NCI-H1436 (cell line): Measurements from ENCODE around the gene TMEM185B.

Experiments used
- DNase-seq: peaks from one replicate; lab custom pipeline; 2025; lab: John Stamatoyannopoulos, UW

Gene TMEM185B

DNA sequence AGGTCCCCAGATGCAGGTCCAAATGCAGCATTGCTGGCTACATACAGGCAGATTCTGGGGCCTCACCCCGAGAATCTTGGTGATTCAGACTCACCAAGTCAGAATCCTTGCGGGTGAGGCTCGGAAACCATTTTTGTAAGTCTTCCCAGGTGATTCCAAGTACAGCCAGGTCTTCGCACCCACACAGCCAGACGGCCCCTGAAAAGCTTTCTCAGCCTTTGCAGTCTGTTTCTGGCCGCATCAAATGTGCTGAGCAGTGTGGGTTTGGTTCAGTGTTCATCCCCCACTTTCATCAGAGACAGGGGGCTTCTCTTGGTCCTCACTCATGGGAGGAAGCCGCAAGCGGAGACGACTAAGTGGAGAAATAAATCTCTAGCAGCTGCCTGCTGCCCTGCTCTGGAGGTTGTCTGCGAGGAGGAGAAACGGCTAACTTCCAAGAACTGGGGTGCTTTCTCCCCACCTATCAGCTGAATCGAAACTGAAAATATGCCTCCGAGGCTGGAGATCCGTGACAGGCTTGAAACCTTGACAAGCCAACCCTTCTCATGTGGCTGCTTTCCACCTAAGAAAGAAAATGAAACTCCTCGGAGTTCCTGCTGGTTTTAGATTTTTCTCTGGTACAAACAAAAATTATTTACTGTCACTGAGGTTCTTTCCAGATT, 8.9 kb upstream of the TMEM185B start:
- no peak for DNase-seq

DNA sequence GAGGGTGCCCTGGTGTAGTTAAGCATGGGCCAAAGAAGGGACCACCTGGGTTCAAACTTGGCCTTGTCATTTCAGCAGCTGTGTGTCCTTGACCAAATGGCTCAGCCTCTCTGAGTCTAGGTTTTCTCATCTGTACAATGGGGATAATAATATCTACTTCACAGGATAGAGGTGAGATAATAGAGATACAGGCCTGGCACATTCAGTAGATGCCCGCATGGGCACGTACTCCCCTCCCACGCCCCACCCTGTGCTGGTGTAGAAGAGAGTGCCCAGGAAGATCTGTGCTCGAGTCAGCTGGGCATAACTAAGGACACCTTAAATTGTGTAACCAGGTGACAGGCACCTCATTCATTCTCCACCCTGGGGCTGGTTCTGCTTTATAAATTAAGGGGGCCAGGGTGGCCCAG, 8.4 kb upstream of the TMEM185B start:
- no peak for DNase-seq

DNA sequence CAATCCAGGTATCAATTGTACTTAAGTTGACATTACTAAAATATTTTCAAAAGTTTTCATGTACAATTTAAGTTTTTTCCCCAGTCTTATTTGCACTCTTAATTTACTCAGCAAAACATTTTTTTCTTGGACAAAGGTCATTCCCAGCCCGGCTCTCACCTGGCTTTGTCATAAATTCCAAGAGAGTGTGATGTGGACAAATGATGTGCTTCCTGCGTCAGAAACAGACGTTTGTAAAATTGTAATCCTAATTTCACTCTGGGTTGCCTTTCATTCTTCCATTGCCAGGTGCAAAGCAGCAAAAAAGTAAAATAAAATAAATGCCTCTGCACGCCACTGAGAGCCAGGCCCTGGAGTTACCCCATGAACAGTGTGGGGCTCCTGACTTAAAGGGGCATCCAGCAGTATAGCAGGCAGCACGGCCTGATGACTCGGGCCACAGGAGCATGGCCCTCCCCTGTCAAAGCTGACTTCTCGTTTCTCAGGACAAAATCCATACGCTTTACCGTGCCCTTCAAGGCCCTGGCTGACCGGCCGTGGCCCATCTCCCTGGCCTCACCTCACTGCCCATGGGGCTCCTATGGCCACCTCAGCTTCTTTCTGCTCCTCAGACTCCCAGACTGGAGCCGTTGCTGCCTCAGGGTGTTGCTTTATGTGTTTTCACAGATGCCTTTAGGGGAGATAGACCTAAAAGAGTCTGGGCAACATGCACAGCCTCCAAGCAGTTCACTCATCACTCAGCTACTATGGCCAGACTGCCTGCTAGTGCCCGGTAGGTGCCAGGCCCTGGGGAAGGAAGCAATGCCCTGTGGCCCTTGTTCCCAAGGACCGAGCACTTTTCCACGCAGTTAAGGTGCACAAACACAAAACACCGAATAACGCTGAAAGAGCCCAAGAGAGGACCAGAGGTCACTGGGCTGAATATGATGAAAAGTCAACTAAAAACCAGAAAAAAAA, 7.6 kb upstream of the TMEM185B start:
- DNase-seq, result no peak

DNA sequence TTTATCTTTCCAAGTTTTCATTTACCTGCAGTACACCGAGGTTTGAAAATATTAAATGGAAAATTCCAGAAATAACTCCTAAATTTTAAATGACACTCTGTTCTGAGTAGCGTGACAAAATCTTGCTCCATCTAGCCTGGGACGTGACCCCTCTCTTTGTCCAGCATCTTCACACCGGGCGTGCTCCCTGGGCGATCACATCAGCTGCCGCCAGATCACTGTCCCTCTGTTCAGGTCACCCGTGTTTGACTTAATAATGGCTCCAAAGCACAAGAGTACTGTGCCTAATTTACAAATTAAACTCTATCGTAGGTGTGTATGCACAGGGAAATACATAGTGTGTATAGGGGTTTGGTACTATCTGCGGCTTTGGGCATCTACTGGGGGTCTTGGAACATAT, 6.1 kb upstream of the TMEM185B start:
- no peak for DNase-seq

DNA sequence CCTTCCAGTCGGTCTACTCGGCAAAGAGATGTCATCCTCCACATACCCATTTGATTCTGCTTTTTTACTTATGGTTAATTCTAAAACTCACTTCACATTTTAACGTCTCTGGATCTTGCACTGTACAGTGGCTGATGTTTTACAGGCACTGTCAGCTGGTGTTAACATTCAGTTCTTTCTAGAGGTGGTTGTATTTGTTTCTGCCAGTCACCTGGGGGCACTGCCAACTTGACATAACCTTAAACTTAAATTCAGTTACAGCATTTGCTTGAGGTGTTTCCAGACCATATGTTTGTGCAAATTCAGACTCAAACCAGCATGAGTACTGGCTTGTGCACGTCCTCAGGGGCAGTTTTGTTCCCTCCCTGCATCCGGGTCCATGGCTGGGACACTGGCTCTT, 5.3 kb upstream of the TMEM185B start:
- no peak for DNase-seq

DNA sequence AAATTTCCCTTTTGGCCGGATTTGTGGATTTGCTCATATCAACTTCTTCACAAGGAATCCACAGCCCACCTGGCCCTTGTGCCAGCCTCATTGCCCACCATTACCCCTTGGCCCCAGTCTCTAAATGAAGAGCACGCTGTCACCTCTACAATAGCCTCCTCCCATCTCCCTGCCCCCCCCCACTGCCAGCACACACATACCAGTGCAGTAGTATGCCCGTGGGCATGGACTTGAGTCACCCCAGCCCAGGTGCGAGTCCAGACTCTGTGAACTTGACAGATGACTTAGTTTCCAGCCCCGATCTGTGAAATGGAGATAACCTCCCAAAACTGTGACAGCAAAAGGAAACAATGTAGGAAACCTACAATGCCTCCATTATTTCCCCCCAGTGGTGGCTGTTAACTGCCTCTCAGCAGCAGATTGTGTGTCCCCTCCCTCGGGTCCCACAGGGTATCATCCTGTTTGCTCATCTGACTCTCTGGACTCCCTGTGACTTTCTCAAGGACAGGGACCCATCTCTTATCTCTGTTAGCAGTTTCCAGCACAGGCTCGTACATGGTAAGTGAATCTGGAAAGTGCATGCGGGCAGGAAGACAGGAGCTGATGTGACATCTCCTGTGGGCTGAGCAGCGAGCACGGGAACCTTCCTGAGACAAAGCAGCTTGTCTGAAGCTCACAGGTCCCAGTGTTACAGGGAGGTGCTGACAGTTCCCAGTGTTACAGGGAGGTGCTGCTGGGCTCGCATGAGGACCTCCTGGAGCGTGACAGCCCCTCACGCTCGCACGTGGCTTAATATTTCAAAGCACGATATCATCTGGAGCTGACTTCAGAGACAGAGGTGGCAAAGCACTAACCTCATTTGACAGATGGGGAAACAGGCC, 4.2 kb upstream of the TMEM185B start:
- no peak for DNase-seq

DNA sequence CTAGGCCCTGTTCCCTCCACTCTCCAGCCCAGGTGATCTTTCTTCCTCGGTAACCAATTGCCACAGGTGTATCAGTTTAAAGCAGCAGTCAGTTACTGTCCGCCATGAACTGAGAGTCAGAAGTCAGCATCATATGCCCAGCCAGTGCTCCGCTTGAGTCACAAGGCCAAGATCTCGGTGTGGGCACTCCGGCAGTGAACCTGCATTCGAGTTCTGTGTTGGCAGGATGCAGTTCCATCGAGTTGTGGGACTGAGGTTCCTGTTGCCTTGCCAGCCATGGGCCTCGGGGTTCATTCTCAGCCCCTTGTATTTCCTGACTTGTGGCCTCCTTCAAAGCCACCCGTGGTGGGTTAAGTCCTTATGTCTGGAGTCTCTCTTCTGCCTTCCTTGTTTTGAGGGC, 3.1 kb upstream of the TMEM185B start:
- no peak for DNase-seq

DNA sequence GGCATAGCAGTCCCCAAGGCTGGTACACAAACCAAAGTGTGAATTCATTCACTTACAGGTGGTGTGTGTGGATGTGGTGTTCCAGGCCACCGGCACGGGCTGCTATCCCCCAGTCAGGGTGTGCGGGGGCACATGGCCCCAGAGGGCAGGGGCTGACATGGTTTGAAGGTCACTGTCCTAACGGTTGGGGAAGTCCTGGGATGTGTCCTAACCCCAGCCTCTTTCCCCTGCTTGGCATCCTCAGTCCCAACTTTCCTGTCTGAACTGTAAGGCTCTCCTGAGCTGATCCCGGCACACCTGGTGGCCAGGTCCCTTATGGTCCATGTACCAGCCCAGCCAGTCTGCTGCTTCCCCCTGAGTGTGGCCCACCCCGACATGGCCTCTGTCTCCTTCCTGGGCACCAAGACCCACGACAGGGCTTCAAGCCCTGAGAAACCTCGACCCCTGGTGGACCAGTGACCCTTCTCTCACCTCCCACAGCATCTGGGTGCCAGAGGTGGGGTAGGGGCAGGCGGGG, 2.4 kb upstream of the TMEM185B start:
- DNase-seq, result no peak

DNA sequence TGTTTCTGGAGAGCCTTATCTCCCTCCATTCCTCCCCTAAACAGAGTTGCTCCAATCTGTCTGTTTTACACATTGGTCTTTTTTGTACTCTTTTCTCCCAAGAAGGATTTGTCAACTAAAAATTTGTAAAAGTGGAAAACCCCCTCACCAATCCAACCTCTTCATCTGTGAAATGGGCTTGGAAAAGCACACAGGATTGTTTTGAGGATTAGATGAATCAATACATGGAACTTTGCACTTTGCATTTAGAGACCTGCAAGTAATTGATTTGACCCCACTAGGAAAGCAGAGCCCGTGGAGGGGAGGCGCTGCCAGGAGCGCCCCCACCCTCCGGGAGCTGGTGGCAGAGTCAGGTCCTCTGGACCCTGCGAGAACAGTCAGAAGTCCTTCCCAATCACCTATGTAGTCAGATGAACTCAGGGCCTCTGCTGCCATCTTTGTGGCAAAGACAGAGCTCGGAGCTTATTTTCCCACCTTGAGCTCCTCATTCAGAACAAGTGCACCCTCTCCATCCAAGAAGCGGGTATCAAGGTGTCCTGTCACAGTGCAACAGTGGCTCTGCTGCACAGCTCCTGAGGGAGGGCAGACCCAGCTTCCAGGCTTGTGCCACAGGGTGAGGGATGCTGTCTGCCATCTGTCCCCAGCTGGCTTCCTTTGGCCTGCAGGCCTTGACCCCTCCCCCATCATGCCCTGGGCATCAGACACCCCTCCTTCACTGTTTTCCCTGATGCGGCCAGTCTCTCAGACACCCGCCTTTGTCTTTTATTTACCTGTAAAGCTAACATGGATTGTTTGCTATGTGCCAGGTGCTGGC, 1.7 kb upstream of the TMEM185B start:
- DNase-seq, result no peak

DNA sequence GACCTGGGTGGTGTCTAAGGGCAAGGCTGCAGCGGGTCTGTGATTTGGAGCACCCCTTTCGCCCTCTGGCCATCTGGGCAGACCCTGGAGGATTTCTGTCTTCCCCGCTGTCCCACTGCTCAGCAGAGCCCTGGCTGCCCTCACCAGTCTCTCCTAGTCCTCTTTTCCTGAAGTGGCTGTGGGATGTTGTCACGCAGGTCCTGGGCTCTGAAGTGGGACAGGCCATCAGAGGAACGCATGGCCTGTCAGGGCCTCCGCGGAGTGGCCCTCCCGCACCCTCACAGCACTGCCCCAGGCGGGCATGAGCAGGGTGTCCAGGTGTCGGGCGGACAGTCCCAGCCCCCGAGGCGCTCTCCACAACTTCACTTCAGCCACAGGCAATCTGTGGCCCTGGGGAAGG, 1.1 kb upstream of the TMEM185B start:
- DNase-seq, result no peak

DNA sequence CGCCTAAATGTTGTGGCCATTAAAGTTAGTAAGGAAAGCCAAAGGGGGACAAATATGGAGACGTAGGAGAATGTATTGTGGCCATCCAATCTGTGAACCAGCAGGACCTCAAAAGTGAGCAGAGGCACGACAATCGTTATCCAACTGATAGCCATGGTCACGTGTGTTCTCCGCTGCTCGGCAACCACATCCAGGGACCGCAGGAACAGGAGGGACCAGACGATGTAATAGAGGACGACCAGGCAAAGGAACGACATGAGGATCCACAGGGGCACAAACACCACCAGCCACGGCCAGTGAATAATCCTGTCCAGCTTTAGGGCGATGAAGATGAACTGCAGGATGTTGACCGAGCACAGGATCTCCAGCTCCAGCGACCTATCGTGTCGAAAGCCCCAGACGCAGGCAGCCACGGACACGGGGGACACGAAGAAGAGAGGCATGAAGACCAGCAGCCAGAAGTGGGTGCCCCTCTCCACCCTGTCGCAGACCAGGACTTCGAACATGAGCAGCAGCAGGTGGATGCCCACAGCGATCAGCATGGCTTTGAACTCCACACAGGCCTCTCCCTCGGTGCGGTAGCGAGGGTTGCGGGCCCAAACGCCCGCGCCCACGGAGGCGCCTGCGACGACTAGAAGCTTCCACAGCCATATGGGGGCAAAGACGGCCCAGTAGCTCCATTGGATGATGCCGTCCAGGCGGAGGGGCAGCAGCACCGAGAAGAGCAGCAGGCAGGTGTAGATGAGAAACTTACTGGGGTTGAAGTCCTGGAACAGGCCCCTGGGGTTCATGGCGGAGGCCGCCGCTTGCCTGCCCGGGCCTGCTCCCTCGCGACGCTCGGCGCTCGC, 790 bp downstream of the TMEM185B start:
- DNase-seq, result no peak

DNA sequence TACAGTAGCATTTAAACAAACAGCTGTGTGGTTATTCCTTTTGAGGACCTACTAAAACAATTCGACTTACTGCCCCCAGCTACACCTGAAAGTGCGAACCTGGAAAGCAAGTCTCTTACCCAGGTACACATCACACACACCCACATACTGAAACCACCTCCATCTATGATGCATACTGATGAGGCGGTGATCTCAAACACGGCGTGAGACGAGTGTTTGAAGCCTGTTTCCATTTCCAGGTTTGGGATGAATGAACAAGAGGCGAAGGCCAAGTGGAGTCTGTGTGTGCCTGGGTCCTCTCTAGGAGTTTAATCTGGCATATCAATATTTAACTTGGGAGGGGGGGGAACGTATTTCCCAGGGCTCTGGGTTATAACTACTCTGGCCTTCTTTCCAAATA, 1.6 kb downstream of the TMEM185B start:
- DNase-seq, result no peak

DNA sequence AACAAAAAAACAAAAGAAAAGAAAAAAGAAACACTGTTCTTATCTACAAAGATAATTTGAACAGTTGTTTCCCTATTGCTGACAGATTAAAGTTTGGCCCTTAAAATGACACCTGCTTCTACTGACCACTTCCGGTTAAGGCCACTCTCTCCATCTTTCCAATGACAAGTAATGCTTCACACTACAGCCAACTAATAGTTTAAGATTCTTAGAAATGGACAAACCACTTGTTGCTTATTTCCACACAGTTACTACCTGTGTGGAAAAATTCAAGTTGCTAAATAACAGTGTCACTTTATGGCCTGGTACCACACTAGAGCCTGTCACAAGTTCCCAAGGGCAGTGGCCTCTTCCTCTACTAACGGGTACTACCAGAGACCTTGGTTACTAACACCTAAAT, 2.4 kb downstream of the TMEM185B start:
- DNase-seq, result no peak

DNA sequence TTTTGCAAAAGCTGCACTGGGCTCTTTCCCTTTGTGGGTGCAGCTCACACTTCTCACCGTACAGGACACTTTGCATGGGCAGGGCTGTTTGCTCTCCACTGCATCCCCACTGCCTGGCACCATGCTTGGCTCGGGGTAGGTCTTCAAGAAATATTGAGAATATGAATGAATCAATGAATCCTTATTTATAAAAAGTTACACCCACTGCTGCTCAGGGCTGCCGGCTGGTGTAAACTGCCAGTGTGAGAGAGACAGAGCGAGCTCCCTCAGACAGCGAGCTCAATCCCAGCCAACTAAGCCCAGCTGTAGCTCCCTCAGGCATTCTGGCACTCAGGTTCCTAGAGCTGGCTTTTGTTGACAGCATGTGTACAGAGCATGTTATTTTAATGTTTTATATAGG, 3.4 kb downstream of the TMEM185B start:
- DNase-seq, result no peak

DNA sequence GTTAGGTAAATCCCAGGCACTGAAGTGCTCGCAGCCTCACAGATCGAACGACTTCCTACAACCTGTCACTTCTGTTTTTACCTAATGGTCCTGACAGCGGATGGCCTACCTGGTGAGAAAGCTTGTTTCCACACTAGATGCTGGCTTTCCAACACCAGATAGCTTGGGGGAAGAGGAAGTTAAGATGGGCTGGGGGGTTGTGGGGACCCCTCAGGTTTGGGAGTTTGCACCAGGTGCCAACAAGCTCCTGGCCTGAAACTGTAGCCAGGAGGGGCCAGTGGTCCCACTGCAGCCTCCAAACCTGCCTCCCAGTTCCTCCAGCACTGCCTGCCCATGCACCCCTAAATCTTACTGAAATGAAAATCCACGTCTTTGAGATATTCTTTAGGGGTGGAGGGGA, 3.9 kb downstream of the TMEM185B start:
- no peak for DNase-seq

DNA sequence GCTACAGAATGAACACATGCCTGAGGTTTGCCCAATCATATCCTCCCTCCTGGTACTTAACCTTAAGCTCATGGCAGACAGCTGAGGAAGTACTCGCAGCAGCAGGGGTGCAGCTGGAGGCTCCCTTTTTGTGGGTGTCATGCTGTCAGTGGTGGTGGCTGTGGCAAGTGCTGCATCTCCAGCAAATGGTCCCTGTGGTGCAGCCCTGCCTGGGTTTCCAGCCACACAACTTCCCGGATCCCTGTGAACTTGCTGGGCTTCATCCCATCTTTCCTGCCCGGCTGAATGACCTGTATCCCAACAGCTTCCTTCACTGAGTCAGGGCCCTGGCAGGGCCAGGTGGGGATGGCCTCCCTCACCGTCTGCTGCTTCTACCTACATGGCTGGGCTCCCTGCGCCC, 5.0 kb downstream of the TMEM185B start:
- DNase-seq, result no peak

DNA sequence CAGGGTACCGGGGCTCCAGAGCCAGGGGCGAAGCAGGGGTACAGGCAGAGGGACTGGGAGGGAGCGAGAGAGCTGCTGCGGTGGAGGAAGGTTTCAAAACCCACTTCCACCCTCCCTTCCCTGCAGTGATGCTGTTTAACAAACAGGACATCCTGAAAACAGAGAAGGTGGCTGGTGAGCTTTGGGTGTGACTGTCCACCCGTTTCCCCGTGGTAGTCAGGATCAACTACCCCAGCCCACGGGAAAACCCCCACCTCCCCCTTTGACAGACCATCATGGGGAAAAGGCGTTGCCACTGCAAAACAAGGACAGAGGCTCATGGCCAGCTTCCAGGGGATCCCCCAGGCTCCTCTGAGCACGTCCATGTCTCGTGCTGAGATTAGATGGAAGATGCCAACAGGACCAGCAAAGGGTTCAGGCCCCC, 12.9 kb downstream of the TMEM185B start:
- no peak for DNase-seq

DNA sequence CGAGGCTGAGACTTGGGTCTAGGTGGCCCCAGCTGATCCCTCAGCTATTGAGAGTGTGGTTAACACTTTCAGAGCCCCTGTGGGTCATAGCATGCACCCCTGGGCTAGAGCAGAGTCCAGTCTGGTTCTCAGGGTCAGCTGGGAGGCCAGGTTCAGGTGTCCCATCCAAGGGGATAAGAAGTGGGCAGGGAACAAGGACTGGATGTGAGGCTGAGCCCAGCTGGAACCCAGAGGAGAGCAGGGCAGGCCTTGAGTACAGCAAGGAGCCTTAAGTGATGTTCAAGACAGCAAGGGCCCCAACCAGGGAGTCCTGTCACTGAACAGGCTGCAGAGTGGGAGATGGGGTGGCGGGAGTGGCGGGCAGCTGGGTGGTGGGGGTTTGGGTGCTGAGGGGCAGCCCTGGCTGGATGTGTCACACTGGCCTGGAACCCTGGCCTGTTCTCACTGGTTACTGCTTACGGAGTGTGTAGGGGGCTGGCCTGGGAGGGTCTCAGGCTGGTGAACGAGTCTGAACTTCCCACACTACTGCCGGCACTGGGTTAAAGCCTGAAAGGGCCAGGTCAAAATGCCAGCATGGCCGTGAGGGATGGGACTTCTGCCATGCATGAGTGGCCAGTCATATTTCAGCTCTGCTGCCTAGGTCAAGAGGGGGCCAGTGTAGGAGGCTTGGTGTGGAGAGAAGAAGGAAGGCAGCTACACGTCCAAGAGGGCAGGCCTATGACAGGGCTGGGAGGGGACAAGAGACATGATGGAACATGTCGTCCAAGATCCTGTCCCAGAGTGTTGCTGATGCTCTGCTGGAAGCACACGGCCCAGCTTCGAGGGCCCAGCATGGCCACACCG, 13.6 kb downstream of the TMEM185B start:
- DNase-seq, result no peak
